Colonic mucosa (tissue), 4 donors: ENCODE measurements around the gene FLNC. TPM values are rescaled to one million over a fixed set of nuclear protein-coding genes. Genes with fewer than 3 reads are reported as not detected.

Source experiments
- DNase-seq: peaks from one replicate; pipeline ENCODE4 v3.0.0-alpha.2; 2020
- H3K27ac ChIP-seq: fragments of 200-600 bp; one replicate; pipeline ENCODE4 v1.8.0; 2021
- H3K27me3 ChIP-seq: fragments of 200-600 bp; one replicate; pipeline ENCODE4 v1.8.0; 2021
- H3K36me3 ChIP-seq: fragments of 200-600 bp; one replicate; pipeline ENCODE4 v1.8.0; 2021
- H3K4me1 ChIP-seq: fragments of 200-600 bp; one replicate; pipeline ENCODE4 v1.8.0; 2021; ENCODE audit warnings: mild to moderate bottlenecking
- H3K4me3 ChIP-seq: fragments of 200-600 bp; one replicate; pipeline ENCODE4 v1.8.0; 2021
- H3K9ac ChIP-seq, 2 donors: one replicate each; pipeline ENCODE4 v1.7.0; 2013; ENCODE audit warnings: control low read depth in 2 of 2, low read depth in 2 of 2, low read length in 2 of 2
- H3K9me3 ChIP-seq: fragments of 200-600 bp; one replicate; pipeline ENCODE4 v1.8.0; 2021
- intact Hi-C: fragments of 100-400 bp; cut with DNase I; formaldehyde crosslinking; loops from one replicate; pipeline ENCODE4 v1.14.1; 2022
- total RNA-seq, 2 donors: library from RNA; stranded (reverse); fragmentation: NEBNext Ultra II Directional in 1 of 2; extraction: Animal tissue kit (Norgen Biotek cat#: 25700) in 1 of 2; gene quantifications; one replicate each; pipeline ENCODE4 v1.2.1, GENCODE V29; 2021
- TF ChIP-seq, protein P1 (sequence below): fragments of 200-600 bp; IDR thresholded peaks from one replicate; pipeline ENCODE4 v1.8.0; 2022; ENCODE audit warnings: antibody characterized with exemption, mild to moderate bottlenecking
- donor health status: healthy.
- donor health status: DM: no; HTN: no; CAD: no.
- donor health status: DM: no; HTN: no; CAD: no.

Gene FLNC
- total RNA-seq, 2 donors from 2014 or later: 4.5 to 88.6 TPM

- Histone ChIP-seq H3K9ac (no peak overlapping the region), H3K9me3 (no peaks in the 10 kb centered on the region), H3K27ac (no peak overlapping the region), H3K36me3 (no peaks in the 10 kb centered on the region), H3K27me3 (no peaks in the 10 kb centered on the region), H3K4me1 (no peaks in the 10 kb centered on the region), H3K4me3 (no peak overlapping the region)
- DNase-seq: no peak
- intact Hi-C loops: loop anchor here (10.0 kb wide), 1 partner anchor 276 kb away; no protein-coding TSS in a partner anchor
- TF ChIP-seq, protein P1, sequence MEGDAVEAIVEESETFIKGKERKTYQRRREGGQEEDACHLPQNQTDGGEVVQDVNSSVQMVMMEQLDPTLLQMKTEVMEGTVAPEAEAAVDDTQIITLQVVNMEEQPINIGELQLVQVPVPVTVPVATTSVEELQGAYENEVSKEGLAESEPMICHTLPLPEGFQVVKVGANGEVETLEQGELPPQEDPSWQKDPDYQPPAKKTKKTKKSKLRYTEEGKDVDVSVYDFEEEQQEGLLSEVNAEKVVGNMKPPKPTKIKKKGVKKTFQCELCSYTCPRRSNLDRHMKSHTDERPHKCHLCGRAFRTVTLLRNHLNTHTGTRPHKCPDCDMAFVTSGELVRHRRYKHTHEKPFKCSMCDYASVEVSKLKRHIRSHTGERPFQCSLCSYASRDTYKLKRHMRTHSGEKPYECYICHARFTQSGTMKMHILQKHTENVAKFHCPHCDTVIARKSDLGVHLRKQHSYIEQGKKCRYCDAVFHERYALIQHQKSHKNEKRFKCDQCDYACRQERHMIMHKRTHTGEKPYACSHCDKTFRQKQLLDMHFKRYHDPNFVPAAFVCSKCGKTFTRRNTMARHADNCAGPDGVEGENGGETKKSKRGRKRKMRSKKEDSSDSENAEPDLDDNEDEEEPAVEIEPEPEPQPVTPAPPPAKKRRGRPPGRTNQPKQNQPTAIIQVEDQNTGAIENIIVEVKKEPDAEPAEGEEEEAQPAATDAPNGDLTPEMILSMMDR: no peak
Observed at GRCh38 chr7:128880791-128881457, 50.7 kb downstream of the FLNC start.

- Histone ChIP-seq H3K36me3 (no peaks in the 10 kb centered on the region), H3K27me3 (no peaks in the 10 kb centered on the region), H3K9ac (no peak overlapping the region), H3K4me3 (no peak overlapping the region), H3K9me3 (no peaks in the 10 kb centered on the region), H3K4me1 (no peaks in the 10 kb centered on the region), H3K27ac (no peak overlapping the region)
- intact Hi-C loops: loop anchor here (2.0 to 10.0 kb wide), 2 partner anchors 41 to 277 kb away; no protein-coding TSS in a partner anchor
- TF ChIP-seq, protein P1: no peak
- DNase-seq: no peak
Observed at GRCh38 chr7:128881458-128882125, 51.4 kb downstream of the FLNC start.

DNA sequence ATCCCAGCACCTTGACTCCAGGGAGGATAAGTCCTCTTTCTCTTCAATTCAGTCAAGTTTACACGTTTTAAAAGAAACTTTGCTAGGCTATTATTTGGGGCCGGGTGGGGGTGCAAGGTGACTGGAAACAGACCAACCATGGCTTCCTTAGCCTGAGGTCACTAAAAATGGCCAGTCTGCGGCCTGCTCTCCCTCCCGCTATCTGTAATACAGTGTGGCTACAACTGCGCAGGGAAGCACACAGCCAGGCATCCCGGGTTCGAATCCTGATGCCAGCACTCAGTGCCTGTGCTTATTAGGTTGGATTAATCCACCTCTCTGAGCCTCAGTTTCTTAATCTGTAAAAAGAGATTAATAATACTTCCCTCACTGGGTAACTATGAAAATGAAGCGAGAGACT is 51.9 kb downstream of the FLNC start:
- no peak for DNase-seq
- Histone ChIP-seq H3K4me1 (no peaks in the 10 kb centered on the region), H3K9me3 (no peaks in the 10 kb centered on the region), H3K27me3 (no peaks in the 10 kb centered on the region), H3K9ac (no peak overlapping the region), H3K4me3 (no peak overlapping the region), H3K36me3 (no peaks in the 10 kb centered on the region), H3K27ac (no peak overlapping the region)
- TF ChIP-seq, protein P1: no peak
- intact Hi-C loops: loop anchor here (2.0 to 10.0 kb wide), 2 partner anchors 41 to 277 kb away; no protein-coding TSS in a partner anchor

DNA sequence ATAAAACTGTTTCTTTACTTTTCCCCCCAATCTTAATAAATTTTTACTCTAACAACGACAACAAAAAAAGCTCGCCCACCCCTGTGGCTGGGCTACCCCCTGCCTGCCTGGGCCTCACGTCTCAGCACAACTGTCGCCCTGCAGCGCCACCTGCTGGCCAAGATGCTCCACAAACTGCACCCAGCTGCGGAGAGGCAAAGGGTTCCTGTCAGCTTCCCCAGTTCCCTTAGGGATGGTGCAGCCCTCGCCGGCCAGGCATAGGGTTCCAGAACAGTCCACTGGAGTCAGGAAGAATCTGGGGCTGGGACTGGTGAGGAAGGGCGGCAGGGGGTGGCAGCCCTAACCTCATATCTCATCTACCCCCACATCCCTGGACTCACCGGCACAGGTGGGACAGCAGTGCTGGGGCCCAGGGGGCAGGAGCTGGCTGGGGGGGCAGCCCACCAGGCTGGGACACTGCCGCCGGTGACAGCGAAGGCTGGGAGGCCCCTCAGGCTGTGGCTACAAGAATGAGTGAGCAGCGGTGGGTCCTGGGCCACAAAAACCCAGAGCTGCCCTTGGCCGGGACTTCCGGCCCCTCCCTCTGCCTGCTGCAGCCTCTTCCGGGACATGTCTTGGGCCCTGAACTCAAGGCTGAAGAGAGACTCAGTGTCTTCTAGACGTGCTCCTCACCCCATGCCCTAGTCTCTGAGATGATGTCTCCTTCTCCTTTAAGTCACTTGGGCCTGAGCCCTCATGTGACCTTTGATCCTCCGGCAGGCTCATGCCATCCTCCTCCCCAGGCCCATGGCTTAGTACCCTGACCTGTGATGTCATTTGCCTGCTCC is 53.6 kb downstream of the FLNC start:
- no peak overlapping the region for H3K27ac ChIP-seq
- peak overlapping the region; percentile 12 for H3K4me3 ChIP-seq
- TF ChIP-seq, protein P1: peak; percentile 96
- H3K4me1 ChIP-seq: no peaks in the 10 kb centered on the region
- H3K27me3 ChIP-seq: no peaks in the 10 kb centered on the region
- H3K9ac ChIP-seq: no peak overlapping the region
- no peaks in the 10 kb centered on the region for H3K36me3 ChIP-seq
- DNase-seq: peak; percentile 89
- intact Hi-C loops: loop anchor here (2.0 to 10.0 kb wide), 2 partner anchors 43 to 279 kb away; no protein-coding TSS in a partner anchor
- no peaks in the 10 kb centered on the region for H3K9me3 ChIP-seq
